Measurements from ENCODE around the gene ZNF622. TPM values are rescaled to one million over a fixed set of nuclear protein-coding genes. Genes with fewer than 3 reads are reported as not detected.

Gene ZNF622
- total and polyA plus RNA-seq, 4 donors: 19.7 to 35.3 (median 23.2) TPM

GRCh38 chr5:16431490-16431889, 34.1 kb downstream of the ZNF622 start:
- no peak for ATAC-seq (ENCODE audit: low FRiP score)
- 27 to 34% methylated on average over 2 of the region's 2 CpGs for WGBS, 2 donors

GRCh38 chr5:16430349-16431089, 35.1 kb downstream of the ZNF622 start:
- Histone ChIP-seq H3K27me3 (ENCODE audit: control insufficient read depth in 1 of 2, insufficient read depth in 2 of 2, low read length in 1 of 2) (no peaks in the 10 kb centered on the region), H3K9me3 (ENCODE audit: control insufficient read depth, low read length) (no peaks in the 10 kb centered on the region), H3K36me3 (ENCODE audit: control insufficient read depth in 1 of 2, insufficient read depth in 2 of 2, low read length in 1 of 2) (no peaks in the 10 kb centered on the region), H3K4me3 (ENCODE audit: low read length in 2 of 2) (no peak overlapping the region), H3K4me1 (ENCODE audit: control insufficient read depth in 1 of 2, insufficient read depth in 2 of 2, low read length in 2 of 2) (no peaks in the 10 kb centered on the region), H3K27ac (ENCODE audit: low read depth in 1 of 2, low read length in 2 of 2) (no peak overlapping the region)
- WGBS, 2 donors: 80 to 84% methylated on average over 7 of the region's 7 CpGs
- no peak for ATAC-seq (ENCODE audit: low FRiP score)
- DNase-seq: no peak
- intact Hi-C loops (cut with DNase I): no loop called here

More at GRCh38 chr5:16431490-16431889, 34.1 kb downstream of the ZNF622 start:
- no peaks in the 10 kb centered on the region for H3K9me3 ChIP-seq (ENCODE audit: control insufficient read depth, low read length)
- no peak overlapping the region for H3K4me3 ChIP-seq (ENCODE audit: low read length in 2 of 2)
- no peak for DNase-seq
- no peaks in the 10 kb centered on the region for H3K36me3 ChIP-seq (ENCODE audit: control insufficient read depth in 1 of 2, insufficient read depth in 2 of 2, low read length in 1 of 2)
- intact Hi-C loops (cut with DNase I): no loop called here
- no peaks in the 10 kb centered on the region for H3K27me3 ChIP-seq (ENCODE audit: control insufficient read depth in 1 of 2, insufficient read depth in 2 of 2, low read length in 1 of 2)
- H3K27ac ChIP-seq (ENCODE audit: low read depth in 1 of 2, low read length in 2 of 2): no peak overlapping the region
- H3K4me1 ChIP-seq (ENCODE audit: control insufficient read depth in 1 of 2, insufficient read depth in 2 of 2, low read length in 2 of 2): no peaks in the 10 kb centered on the region

GRCh38 chr5:16428359-16428758, 37.2 kb downstream of the ZNF622 start:
- no peak overlapping the region for H3K27ac ChIP-seq (ENCODE audit: low read depth in 1 of 2, low read length in 2 of 2)
- H3K27me3 ChIP-seq (ENCODE audit: control insufficient read depth in 1 of 2, insufficient read depth in 2 of 2, low read length in 1 of 2): no peaks in the 10 kb centered on the region
- WGBS, 2 donors: 75 to 82% methylated on average over 4 of the region's 4 CpGs
- intact Hi-C loops (cut with DNase I): no loop called here
- ATAC-seq (ENCODE audit: low FRiP score) (no peak), DNase-seq (no peak)
- no peak overlapping the region for H3K4me3 ChIP-seq (ENCODE audit: low read length in 2 of 2)
- no peaks in the 10 kb centered on the region for H3K9me3 ChIP-seq (ENCODE audit: control insufficient read depth, low read length)
- H3K36me3 ChIP-seq (ENCODE audit: control insufficient read depth in 1 of 2, insufficient read depth in 2 of 2, low read length in 1 of 2): no peaks in the 10 kb centered on the region
- no peaks in the 10 kb centered on the region for H3K4me1 ChIP-seq (ENCODE audit: control insufficient read depth in 1 of 2, insufficient read depth in 2 of 2, low read length in 2 of 2)

DNA sequence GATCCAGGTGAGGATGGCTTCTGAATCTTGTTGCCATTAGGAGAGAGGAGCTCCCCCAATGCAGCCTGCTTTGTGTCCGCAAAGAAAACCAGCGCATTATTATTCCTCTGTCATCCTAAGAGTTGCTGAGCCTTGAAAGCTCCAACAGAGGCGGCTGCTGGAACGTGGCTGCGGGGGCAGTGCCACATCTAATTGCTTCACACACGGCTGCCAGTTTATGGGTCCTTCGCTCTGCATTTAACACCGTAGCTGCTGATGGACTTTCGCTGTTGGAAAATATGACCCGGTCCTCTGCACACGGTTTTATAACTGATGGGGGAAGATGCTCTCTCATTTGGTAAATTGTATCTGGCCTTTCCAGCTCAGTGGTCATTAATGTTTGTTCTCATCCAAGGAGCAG, 38.0 kb downstream of the ZNF622 start:
- ATAC-seq (ENCODE audit: low FRiP score) (no peak), DNase-seq (no peak)
- Histone ChIP-seq H3K9me3 (ENCODE audit: control insufficient read depth, low read length) (no peaks in the 10 kb centered on the region), H3K27me3 (ENCODE audit: control insufficient read depth in 1 of 2, insufficient read depth in 2 of 2, low read length in 1 of 2) (no peaks in the 10 kb centered on the region), H3K36me3 (ENCODE audit: control insufficient read depth in 1 of 2, insufficient read depth in 2 of 2, low read length in 1 of 2) (no peaks in the 10 kb centered on the region), H3K27ac (ENCODE audit: low read depth in 1 of 2, low read length in 2 of 2) (no peak overlapping the region), H3K4me1 (ENCODE audit: control insufficient read depth in 1 of 2, insufficient read depth in 2 of 2, low read length in 2 of 2) (no peaks in the 10 kb centered on the region), H3K4me3 (ENCODE audit: low read length in 2 of 2) (no peak overlapping the region)
- 30 to 34% methylated on average over 11 of the region's 11 CpGs for WGBS, 2 donors
- intact Hi-C loops (cut with DNase I): no loop called here

GRCh38 chr5:16418471-16418922, 47.1 kb downstream of the ZNF622 start:
- Histone ChIP-seq H3K4me1 (ENCODE audit: control insufficient read depth in 1 of 2, insufficient read depth in 2 of 2, low read length in 2 of 2) (no peaks in the 10 kb centered on the region), H3K36me3 (ENCODE audit: control insufficient read depth in 1 of 2, insufficient read depth in 2 of 2, low read length in 1 of 2) (no peaks in the 10 kb centered on the region), H3K9me3 (ENCODE audit: control insufficient read depth, low read length) (no peaks in the 10 kb centered on the region), H3K27me3 (ENCODE audit: control insufficient read depth in 1 of 2, insufficient read depth in 2 of 2, low read length in 1 of 2) (no peaks in the 10 kb centered on the region), H3K4me3 (ENCODE audit: low read length in 2 of 2) (no peak overlapping the region), H3K27ac (ENCODE audit: low read depth in 1 of 2, low read length in 2 of 2) (no peak overlapping the region)
- DNase-seq (no peak), ATAC-seq (ENCODE audit: low FRiP score) (no peak)
- intact Hi-C loops (cut with DNase I): no loop called here
- WGBS, 2 donors: 29 to 54% methylated on average over 4 of the region's 4 CpGs

DNA sequence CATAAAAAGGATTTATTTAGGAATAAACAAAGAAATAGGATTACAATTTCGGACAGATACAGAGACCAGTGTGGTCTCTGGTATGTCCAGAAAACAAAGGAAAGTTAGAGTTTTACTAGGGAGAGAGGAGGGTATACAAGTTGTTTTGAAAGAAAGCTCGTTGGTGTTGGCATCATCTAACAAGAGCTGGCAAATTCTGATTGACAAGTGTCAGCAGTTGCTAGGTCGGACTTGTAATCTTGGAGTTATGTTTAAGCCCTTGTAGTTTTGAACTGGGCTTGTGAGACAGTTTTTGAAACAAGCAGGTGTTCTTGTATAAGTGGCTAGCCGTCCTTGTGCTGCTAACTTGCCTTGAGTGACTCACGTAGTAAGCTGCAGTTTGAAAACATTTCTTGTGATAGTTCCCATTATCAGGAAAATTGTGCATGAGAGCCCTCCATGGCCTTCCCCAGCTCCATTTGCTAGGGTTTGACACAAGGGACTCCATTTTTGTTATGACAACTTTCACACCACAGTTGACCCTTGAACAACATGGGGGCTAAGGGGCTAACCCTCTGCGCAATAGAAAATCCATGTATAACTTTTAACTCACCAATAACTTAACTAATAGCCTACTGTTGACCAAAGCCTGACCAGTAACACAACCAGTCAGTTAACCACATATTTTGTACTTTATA, 48.1 kb downstream of the ZNF622 start:
- ATAC-seq (ENCODE audit: low FRiP score) (no peak), DNase-seq (no peak)
- H3K36me3 ChIP-seq (ENCODE audit: control insufficient read depth in 1 of 2, insufficient read depth in 2 of 2, low read length in 1 of 2): no peaks in the 10 kb centered on the region
- H3K27me3 ChIP-seq (ENCODE audit: control insufficient read depth in 1 of 2, insufficient read depth in 2 of 2, low read length in 1 of 2): no peaks in the 10 kb centered on the region
- 75 to 78% methylated on average over 6 of the region's 6 CpGs for WGBS, 2 donors
- H3K4me1 ChIP-seq (ENCODE audit: control insufficient read depth in 1 of 2, insufficient read depth in 2 of 2, low read length in 2 of 2): no peaks in the 10 kb centered on the region
- no peak overlapping the region for H3K27ac ChIP-seq (ENCODE audit: low read depth in 1 of 2, low read length in 2 of 2)
- intact Hi-C loops (cut with DNase I): no loop called here
- no peaks in the 10 kb centered on the region for H3K9me3 ChIP-seq (ENCODE audit: control insufficient read depth, low read length)
- H3K4me3 ChIP-seq (ENCODE audit: low read length in 2 of 2): no peak overlapping the region

- Histone ChIP-seq H3K27me3 (ENCODE audit: control insufficient read depth in 1 of 2, insufficient read depth in 2 of 2, low read length in 1 of 2) (no peaks in the 10 kb centered on the region), H3K36me3 (ENCODE audit: control insufficient read depth in 1 of 2, insufficient read depth in 2 of 2, low read length in 1 of 2) (no peaks in the 10 kb centered on the region), H3K4me1 (ENCODE audit: control insufficient read depth in 1 of 2, insufficient read depth in 2 of 2, low read length in 2 of 2) (no peaks in the 10 kb centered on the region), H3K27ac (ENCODE audit: low read depth in 1 of 2, low read length in 2 of 2) (no peak overlapping the region), H3K9me3 (ENCODE audit: control insufficient read depth, low read length) (no peaks in the 10 kb centered on the region), H3K4me3 (ENCODE audit: low read length in 2 of 2) (no peak overlapping the region)
- 71 to 77% methylated on average over 2 of the region's 2 CpGs for WGBS, 2 donors
- DNase-seq (no peak), ATAC-seq (ENCODE audit: low FRiP score) (no peak)
- intact Hi-C loops (cut with DNase I): no loop called here
Measured at GRCh38 chr5:16414861-16415260, 50.7 kb downstream of the ZNF622 start.

DNA sequence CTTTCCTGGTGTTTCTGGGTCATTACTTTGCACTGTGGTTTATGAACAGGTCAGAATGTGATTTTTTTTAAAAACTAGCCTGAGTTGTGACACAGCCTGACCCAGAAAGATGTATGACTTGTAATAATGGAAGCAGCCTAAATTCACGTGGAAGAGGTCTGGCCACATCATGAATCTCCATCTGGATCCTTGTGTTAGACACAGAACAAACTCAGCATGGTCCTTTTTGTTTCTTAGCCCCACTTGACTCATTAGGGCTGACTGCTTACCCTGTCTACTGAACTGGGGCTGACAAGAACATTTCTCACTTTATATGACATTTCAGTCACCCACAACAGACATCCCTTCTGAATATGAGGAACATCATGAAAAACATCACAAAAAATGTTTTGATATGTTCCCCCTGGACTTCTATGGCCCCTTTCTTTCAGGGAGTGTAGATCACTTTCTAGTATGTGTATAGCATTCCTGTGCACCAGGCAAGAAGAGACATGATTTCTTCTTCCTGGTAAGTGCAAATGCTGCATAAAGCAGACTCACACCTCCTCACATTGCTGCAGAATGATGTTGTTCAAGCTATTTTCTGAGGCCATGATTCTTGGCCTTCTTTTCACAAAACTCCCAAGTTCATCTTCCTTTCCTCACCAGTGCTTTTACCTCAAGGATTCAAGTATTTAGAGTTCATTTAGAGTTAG, 52.3 kb downstream of the ZNF622 start:
- no peaks in the 10 kb centered on the region for H3K9me3 ChIP-seq (ENCODE audit: control insufficient read depth, low read length)
- no peaks in the 10 kb centered on the region for H3K27me3 ChIP-seq (ENCODE audit: control insufficient read depth in 1 of 2, insufficient read depth in 2 of 2, low read length in 1 of 2)
- H3K4me3 ChIP-seq (ENCODE audit: low read length in 2 of 2): no peak overlapping the region
- DNase-seq: no peak
- H3K4me1 ChIP-seq (ENCODE audit: control insufficient read depth in 1 of 2, insufficient read depth in 2 of 2, low read length in 2 of 2): no peaks in the 10 kb centered on the region
- no peaks in the 10 kb centered on the region for H3K36me3 ChIP-seq (ENCODE audit: control insufficient read depth in 1 of 2, insufficient read depth in 2 of 2, low read length in 1 of 2)
- ATAC-seq (ENCODE audit: low FRiP score): no peak
- intact Hi-C loops (cut with DNase I): no loop called here
- H3K27ac ChIP-seq (ENCODE audit: low read depth in 1 of 2, low read length in 2 of 2): no peak overlapping the region
- WGBS, 2 donors: 7 to 19% methylated on average over 1 of the region's 1 CpG
